Astrocyte of the cerebellum (primary cell): ENCODE data around the gene GALNT10.

Experiments used
- DNase-seq: peaks from one replicate; pipeline ENCODE4 v3.0.0-alpha.2; 2011; ENCODE audit warnings: low read depth
- H3K4me3 ChIP-seq: 2 replicates; pipeline ENCODE4 v1.5.1; 2011; ENCODE audit warnings: mild to moderate bottlenecking, low read depth, low read length, moderate library complexity
- CTCF ChIP-seq: IDR thresholded peaks from 2 replicates; pipeline ENCODE4 v1.5.1; 2012; ENCODE audit warnings: low read length, low read depth, moderate library complexity, mild to moderate bottlenecking; ENCODE audit errors: missing control alignments
- in situ Hi-C: cut with HindIII; loops from 2 replicates; pipeline ENCODE4 v1.10.0; 2017; ENCODE audit warnings: low sequenced_read_pairs

The GALNT10 gene

GRCh38 chr5:154274828-154275185 lies 84.3 kb downstream of the GALNT10 start:
- TF ChIP-seq CTCF: no peak
- no peak for DNase-seq
- H3K4me3 ChIP-seq: no peak overlapping the region
- in situ Hi-C loops: no loop called here

- in situ Hi-C loops: no loop called here
- no peak overlapping the region for H3K4me3 ChIP-seq
- DNase-seq: no peak
- no peak for TF ChIP-seq CTCF
Measured at GRCh38 chr5:154275566-154275965, 85.0 kb downstream of the GALNT10 start.

- H3K4me3 ChIP-seq: no peak overlapping the region
- no peak for TF ChIP-seq CTCF
- in situ Hi-C loops: no loop called here
Measured at GRCh38 chr5:154276261-154276972, 85.9 kb downstream of the GALNT10 start.

GRCh38 chr5:154276973-154277331 lies 86.4 kb downstream of the GALNT10 start:
- H3K4me3 ChIP-seq: no peak overlapping the region
- TF ChIP-seq CTCF: no peak
- in situ Hi-C loops: no loop called here
- peak; percentile 92 for DNase-seq

More at GRCh38 chr5:154276261-154276972, 85.9 kb downstream of the GALNT10 start:
- DNase-seq: no peak

GRCh38 chr5:154277499-154277898 lies 87.0 kb downstream of the GALNT10 start:
- no peak overlapping the region for H3K4me3 ChIP-seq
- no peak for DNase-seq
- no peak for TF ChIP-seq CTCF
- in situ Hi-C loops: no loop called here

GRCh38 chr5:154278186-154278585 lies 87.7 kb downstream of the GALNT10 start:
- DNase-seq: peak; percentile 27
- TF ChIP-seq CTCF: no peak
- H3K4me3 ChIP-seq: no peak overlapping the region
- in situ Hi-C loops: no loop called here
